Measurements from ENCODE around the gene HSD11B1.
A peak's percentile ranks its signal among the peaks of the same experiment; 100 is the strongest.
"Not testable (repeated sequence)": the region's sequence is repeated elsewhere in the genome, so short reads cannot be mapped to it uniquely, and the experiment has no call there.

The HSD11B1 gene

DNA sequence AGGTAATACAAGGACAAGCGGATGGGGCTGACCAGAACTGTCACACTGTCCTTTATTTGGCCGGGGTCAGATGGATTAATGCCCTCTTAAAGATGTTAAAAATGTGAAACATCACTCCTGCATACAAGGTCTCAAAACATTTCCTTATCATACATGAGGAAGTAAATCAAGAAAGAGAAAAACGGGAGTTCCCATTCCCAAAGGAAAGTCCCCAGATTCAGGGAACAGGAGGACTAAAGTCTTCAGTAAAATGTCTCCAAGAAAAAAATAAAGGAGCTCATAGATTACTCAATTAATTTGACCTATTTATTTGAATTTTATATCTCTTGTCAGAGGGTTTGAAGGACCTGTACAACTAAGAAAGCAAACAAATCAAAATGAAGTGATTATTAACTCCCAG lies 13.4 kb upstream of the HSD11B1 start:
- no peak for DNase-seq (ENCODE audit: low read depth in 2 of 2)

- DNase-seq (ENCODE audit: low read depth in 2 of 2) = no peak
Measured at GRCh38 chr1:209692296-209692695, 12.3 kb upstream of the HSD11B1 start.

DNA sequence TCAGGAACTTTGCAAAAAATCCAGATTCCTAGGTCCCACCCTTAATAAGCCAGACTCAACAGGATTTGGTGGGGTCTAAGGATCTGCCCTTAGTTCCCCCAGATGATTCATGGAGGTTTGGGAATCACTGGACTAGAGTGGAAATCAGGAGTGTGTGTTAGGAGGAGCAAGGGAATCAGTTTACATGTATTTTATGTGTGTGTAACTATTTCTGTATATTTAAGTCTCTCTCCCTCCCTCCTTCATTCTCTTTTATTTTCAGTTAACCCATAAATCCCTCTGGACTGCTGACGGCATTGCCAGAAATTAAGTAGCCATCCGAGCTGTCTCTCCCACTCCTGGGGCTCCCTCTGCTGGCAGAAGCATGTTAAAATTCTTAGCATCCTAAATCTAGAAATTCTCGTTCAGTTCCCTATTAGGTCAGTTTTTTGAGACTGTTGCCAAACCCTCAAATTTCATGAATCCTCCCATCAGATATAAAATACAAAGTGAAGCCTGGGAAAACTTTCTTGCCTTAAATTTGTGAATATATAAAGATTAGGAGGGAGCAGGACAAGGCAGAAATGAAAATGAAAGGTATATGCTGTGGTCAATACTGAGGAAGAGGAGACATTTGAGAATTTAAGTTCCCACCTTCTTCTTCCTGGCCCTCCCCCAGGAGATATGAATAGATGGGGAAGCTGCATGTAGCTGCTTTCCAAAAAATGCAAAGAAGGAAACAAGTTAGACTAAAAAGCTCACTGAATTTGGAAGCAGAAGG lies 11.7 kb upstream of the HSD11B1 start:
- DNase-seq (ENCODE audit: low read depth in 2 of 2) = peak; percentile 29 to 44

DNA sequence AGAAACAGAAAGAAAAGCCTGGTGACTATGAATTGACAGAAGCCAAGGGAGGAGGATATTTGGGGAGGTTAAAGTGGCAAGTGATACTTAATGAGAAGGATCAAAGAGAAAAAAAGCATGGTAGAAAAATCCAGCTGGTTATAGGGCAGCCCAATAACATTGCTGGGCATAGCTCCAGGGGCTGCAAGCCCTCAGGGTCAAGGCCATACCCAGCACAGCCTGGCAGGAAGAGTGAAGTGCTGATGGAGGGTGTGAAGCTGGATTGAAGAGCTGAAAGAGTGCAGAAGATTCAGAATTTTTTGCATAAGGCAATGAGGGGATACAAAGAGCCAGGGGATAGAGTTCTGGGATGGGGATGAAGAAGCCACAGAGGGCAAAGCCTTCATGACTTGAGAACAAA lies 8.0 kb upstream of the HSD11B1 start:
- no peak for DNase-seq (ENCODE audit: low read depth in 2 of 2)

DNA sequence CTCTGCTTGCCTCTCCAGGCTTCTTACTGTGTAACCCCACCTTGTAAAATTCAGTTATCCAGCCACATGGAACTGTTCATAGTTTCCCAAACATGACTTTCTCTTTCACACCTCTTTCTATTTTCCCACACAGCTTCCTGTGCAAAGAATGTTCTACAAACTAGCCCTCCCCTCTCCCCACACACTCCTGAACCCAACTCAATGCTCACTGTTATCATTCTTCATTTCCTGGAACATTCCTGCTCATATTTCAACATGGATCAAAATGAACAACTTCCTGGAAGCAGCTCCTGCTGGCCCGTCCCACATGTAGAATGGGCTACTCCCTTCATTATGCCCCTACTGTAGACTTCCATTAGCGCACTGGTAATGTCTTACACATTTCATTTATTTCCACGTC lies 7.5 kb upstream of the HSD11B1 start:
- no peak for DNase-seq (ENCODE audit: low read depth in 2 of 2)

- not testable (repeated sequence) for DNase-seq (ENCODE audit: low read depth in 2 of 2)
Measured at GRCh38 chr1:209700686-209701085, 4.0 kb upstream of the HSD11B1 start.

DNA sequence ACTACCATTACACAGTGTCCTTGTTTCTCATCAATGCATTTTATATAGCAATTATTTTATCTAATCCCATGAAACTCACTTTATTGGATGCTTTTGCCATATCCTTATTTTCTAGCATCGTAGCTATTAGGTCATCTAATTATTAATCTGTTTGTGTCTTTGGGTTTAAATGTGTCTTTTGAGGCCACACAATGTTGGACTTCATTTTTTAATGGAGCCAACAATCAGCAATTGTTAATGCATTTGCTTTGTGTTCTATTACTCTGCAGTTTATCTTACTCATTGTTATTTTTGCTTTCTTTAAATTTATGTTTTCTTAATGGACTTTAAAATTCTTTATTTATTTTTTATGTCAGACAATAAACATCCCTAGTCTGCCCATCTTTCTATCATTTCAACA lies 1.8 kb upstream of the HSD11B1 start:
- DNase-seq (ENCODE audit: low read depth in 2 of 2) = no peak

- no peak for DNase-seq (ENCODE audit: low read depth in 2 of 2)
Measured at GRCh38 chr1:209703834-209704504, 677 bp upstream of the HSD11B1 start.

DNA sequence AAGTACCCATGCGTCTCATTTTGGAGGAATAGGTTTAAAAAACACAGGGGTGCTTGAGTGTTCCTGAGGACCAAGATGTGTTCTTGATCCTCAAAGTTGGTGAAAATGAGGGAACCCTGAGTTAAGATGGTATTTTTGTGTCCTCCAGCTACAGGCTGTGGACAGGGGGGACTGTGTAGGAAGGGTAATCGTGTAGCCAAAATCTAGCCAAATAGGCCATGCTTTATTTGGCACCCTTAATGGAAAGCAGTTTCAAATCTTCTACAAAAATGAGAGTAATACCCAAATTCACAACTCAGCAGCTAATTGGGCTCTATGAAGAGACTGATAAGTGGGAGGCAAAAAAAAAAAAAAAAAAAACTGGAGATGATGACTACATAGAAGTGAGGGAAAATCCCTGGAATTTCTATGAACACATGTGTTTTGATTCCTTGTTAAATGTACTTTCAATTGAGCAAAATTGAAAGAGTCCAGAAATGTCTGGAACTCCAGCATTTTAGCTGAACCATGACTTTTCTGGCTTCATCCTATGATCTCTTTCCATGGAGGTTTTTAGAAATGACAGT lies 470 bp downstream of the HSD11B1 start:
- no peak for DNase-seq (ENCODE audit: low read depth in 2 of 2)

DNA sequence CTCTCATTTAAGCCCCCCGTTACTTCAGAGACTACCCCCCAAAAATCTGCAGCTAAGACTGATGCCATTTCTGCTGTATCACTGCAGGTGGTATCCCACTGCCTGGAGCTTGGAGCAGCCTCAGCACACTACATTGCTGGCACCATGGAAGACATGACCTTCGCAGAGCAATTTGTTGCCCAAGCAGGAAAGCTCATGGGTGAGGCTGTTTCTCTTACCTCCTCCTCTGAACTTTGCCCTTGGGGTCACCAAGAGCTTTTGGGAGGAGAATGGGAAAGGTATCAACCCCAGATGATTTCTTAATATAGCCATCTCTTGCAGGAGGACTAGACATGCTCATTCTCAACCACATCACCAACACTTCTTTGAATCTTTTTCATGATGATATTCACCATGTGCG lies 2.0 kb downstream of the HSD11B1 start:
- no peak for DNase-seq (ENCODE audit: low read depth in 2 of 2)

GRCh38 chr1:209707308-209707707 lies 2.7 kb downstream of the HSD11B1 start:
- no peak for DNase-seq (ENCODE audit: low read depth in 2 of 2)

DNA sequence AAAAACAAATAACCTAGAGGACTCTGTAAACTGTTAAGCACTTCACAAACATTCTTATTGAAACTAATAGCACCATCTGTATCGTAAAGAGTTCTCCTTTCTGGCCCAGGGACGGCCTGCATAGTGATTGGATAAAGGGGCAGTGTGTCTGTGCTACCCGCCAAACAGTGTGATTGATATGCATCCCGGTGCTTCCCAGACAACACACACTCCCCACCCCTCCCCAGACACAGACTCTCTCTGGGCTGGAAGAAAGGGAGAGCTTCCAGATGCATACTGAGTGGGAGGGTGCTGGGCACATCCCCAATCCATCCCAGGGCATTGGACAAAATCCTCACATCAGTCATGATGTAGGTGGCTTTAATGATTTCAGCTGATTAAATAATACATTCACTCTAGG lies 3.7 kb downstream of the HSD11B1 start:
- no peak for DNase-seq (ENCODE audit: low read depth in 2 of 2)

DNA sequence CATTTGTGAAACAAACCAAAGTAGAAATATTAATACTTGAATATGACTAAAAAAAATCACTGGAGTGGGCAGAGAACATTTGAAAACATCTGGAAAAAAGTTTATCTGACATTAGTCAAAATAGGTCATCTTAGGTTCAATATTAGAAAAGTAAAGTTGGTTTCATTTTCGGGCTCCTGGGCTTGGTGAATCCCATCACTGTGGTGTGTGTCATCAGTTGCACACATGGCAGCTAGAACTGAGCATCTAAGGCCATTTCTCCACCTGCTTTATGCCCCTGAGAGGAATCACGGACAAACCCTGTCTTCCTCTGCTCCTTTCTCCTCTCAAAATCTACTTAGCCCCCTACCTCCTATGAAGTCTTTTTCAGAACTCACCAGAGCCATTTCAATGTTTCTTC lies 5.4 kb downstream of the HSD11B1 start:
- no peak for DNase-seq (ENCODE audit: low read depth in 2 of 2)

DNA sequence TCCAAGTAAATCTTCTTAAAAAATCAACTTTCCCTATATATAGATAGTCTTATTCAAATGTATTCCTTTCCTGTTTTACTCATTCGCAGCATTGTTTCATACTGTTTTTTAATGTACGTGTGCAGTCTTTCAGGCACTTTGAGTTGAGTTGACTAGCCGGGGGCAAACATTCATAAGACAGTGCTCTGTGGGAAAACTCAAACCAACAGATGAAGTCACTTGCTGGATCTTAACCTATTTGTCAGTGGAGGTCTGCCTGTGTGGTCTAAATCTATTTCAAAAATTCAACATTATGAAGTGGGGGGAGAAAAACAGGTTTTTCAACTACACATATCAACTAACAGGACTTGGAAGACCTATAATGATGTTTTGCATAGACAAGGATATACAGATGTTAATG lies 6.2 kb downstream of the HSD11B1 start:
- no peak for DNase-seq (ENCODE audit: low read depth in 2 of 2)

GRCh38 chr1:209714338-209714737 lies 9.7 kb downstream of the HSD11B1 start:
- no peak for DNase-seq (ENCODE audit: low read depth in 2 of 2)

DNA sequence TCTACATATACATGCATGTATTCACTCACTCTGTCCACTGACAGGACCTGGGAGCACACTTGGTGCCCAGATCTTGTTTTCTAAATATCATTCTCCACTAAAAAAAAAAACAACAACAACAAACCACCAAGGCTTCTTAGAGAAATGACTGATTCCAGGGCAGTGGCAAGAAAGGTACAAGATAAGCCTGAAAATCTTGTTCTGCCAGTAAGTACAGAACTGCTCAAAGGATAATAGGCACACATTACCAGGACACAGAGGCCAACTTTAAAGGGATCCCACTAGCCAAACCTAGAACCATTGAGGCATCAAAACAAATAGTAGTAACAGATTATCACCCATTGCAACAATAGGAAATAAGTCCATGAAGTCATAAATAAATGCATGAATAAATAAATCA lies 10.7 kb downstream of the HSD11B1 start:
- DNase-seq (ENCODE audit: low read depth in 2 of 2) = no peak

GRCh38 chr1:209717818-209718217 lies 13.2 kb downstream of the HSD11B1 start:
- DNase-seq (ENCODE audit: low read depth in 2 of 2) = no peak

DNA sequence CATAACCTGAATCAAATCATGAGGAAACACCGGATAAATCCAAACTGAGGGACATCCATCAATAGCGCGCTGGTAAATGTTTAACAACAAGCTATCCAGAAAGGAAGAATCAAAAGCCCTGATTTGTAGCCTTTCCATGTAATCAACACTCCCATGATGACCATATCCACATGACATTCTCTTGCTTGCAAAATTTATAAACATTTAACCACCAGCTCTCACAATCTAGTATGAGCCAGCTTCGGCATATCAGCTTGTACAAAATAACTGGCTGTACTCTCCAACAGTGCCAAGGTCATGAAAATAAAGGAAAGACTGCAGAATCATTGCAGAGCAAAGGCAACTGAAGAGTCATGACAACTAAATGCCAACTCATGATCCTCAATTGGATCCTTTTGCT lies 15.7 kb downstream of the HSD11B1 start:
- DNase-seq (ENCODE audit: low read depth in 2 of 2) = no peak

GRCh38 chr1:209720826-209721225 lies 16.2 kb downstream of the HSD11B1 start:
- no peak for DNase-seq (ENCODE audit: low read depth in 2 of 2)

DNA sequence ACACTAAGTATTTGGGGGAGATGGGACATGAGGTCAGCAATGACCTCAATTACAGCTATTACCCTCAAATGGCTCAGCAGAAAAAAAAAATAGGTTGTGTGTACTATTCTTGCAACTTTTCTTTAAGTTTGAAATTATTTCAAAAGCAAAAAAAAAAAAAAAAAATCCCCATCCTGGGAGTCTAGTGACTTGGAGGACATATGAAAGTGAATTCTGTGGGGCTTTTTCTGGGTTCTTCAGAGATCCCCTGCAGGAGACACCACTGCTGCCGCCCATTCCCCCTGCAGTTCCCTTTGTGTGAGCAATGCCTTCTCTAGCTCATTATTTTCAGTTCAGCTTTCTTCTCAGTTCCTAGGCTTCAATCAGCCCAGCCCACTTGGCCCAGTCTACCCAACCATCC lies 16.7 kb downstream of the HSD11B1 start:
- DNase-seq (ENCODE audit: low read depth in 2 of 2) = no peak

GRCh38 chr1:209723265-209723664 lies 18.6 kb downstream of the HSD11B1 start:
- no peak for DNase-seq (ENCODE audit: low read depth in 2 of 2)

- no peak for DNase-seq (ENCODE audit: low read depth in 2 of 2)
Measured at GRCh38 chr1:209723756-209724693, 19.4 kb downstream of the HSD11B1 start.
